HG03175 (cell line): ENCODE results near the gene LOXHD1.

Experiments
- ATAC-seq: cut with Tn5 transposase; IDR thresholded peaks from one replicate; pipeline ENCODE4 v1.9.1; 2021; ENCODE audit warnings: mild to moderate bottlenecking, moderate library complexity; ENCODE audit not compliant: unreplicated experiment

The LOXHD1 gene

GRCh38 chr18:46657115-46657955 is at the start of gene LOXHD1:
TSS of gene LOXHD1 (minus strand) at chr18:46657220. CDS start at chr18:46657033, 187 bp downstream.
- ATAC-seq = no peak

GRCh38 chr18:46705521-46705920 is 48.5 kb upstream of the LOXHD1 start:
- ATAC-seq = no peak

- ATAC-seq = no peak
Measured at GRCh38 chr18:46704816-46705215, 47.8 kb upstream of the LOXHD1 start.

GRCh38 chr18:46704189-46704588 is 47.2 kb upstream of the LOXHD1 start:
- no peak for ATAC-seq

- ATAC-seq = no peak
Measured at GRCh38 chr18:46702471-46702870, 45.5 kb upstream of the LOXHD1 start.

- ATAC-seq = no peak
Measured at GRCh38 chr18:46700066-46700824, 43.2 kb upstream of the LOXHD1 start.

GRCh38 chr18:46696702-46697101 is 39.7 kb upstream of the LOXHD1 start:
- no peak for ATAC-seq

- ATAC-seq = no peak
Measured at GRCh38 chr18:46696268-46696667, 39.2 kb upstream of the LOXHD1 start.

- no peak for ATAC-seq
Measured at GRCh38 chr18:46693996-46694395, 37.0 kb upstream of the LOXHD1 start.

- no peak for ATAC-seq
Measured at GRCh38 chr18:46688853-46689525, 32.0 kb upstream of the LOXHD1 start.

GRCh38 chr18:46686186-46686585 is 29.2 kb upstream of the LOXHD1 start:
- no peak for ATAC-seq

GRCh38 chr18:46683252-46683651 is 26.2 kb upstream of the LOXHD1 start:
- ATAC-seq = no peak

- no peak for ATAC-seq
Measured at GRCh38 chr18:46680784-46681695, 24.0 kb upstream of the LOXHD1 start.

- ATAC-seq = no peak
Measured at GRCh38 chr18:46679846-46680598, 23.0 kb upstream of the LOXHD1 start.

GRCh38 chr18:46678785-46679399 is 21.9 kb upstream of the LOXHD1 start:
- ATAC-seq = no peak

- no peak for ATAC-seq
Measured at GRCh38 chr18:46678041-46678440, 21.0 kb upstream of the LOXHD1 start.

- ATAC-seq = no peak
Measured at GRCh38 chr18:46677611-46678010, 20.6 kb upstream of the LOXHD1 start.

GRCh38 chr18:46676182-46676835 is 19.3 kb upstream of the LOXHD1 start:
- ATAC-seq = no peak

- no peak for ATAC-seq
Measured at GRCh38 chr18:46675112-46675511, 18.1 kb upstream of the LOXHD1 start.
